HepG2 (cell line): Measurements from ENCODE around the gene ACADVL. TPM values are rescaled to one million over a fixed set of nuclear protein-coding genes. Genes with fewer than 3 reads are reported as not detected.

Experiments
- CBX2 ChIP-seq, 2 experiments: fragments of 200-600 bp in 1 of 2; sonication (generic); formaldehyde crosslinking in 1 of 2; IDR thresholded peaks; 2 replicates each; pipeline versions ENCODE4 v1.7.0 to v1.8.1; 2018 to 2022; ENCODE audit warnings: low read depth in 2 of 2, low read length in 1 of 2, mild to moderate bottlenecking in 1 of 2, missing genetic modification reagents in 1 of 2
- CCAR2 ChIP-seq: fragments of 200-400 bp; formaldehyde crosslinking; optimal IDR thresholded peaks from 2 replicates; pipeline ENCODE3; 2018; ENCODE audit warnings: low read depth, mild to moderate bottlenecking, low read length, moderate library complexity
- EZH2 ChIP-seq: conservative IDR thresholded peaks from 2 replicates; pipeline ENCODE4 v1.6.1; 2012; ENCODE audit warnings: mild to moderate bottlenecking, low read depth, low read length, moderate library complexity
- HNRNPUL1 ChIP-seq: fragments of 200-400 bp; formaldehyde crosslinking; IDR thresholded peaks from 2 replicates; pipeline ENCODE4 v1.6.1; 2017; ENCODE audit warnings: low read depth, mild to moderate bottlenecking, low read length, moderate library complexity
- JUNB ChIP-seq: sonication (generic); formaldehyde crosslinking; IDR thresholded peaks from 2 replicates; pipeline ENCODE4 v1.8.0; 2022; ENCODE audit warnings: missing genetic modification reagents, mild to moderate bottlenecking, borderline replicate concordance
- MATR3 ChIP-seq: sonication (generic); formaldehyde crosslinking; IDR thresholded peaks from 2 replicates; pipeline ENCODE4 v1.4.0; 2020; ENCODE audit warnings: missing genetic modification reagents
- MBD4 ChIP-seq: IDR thresholded peaks from 2 replicates; pipeline ENCODE4 v1.6.1; 2012; ENCODE audit warnings: low read length, inconsistent platforms, borderline replicate concordance
- NFE2L1 ChIP-seq: sonication (generic); formaldehyde crosslinking; IDR thresholded peaks from 2 replicates; pipeline ENCODE4 v1.4.0; 2020; ENCODE audit warnings: missing genetic modification reagents, mild to moderate bottlenecking, borderline replicate concordance
- SIN3B ChIP-seq: fragments of 150-350 bp; IDR thresholded peaks from 2 replicates; pipeline ENCODE4 v1.6.1; 2014; ENCODE audit warnings: low read length
- SP2 ChIP-seq: sonication (generic); formaldehyde crosslinking; IDR thresholded peaks from 2 replicates; pipeline ENCODE4 v1.5.1; 2020; ENCODE audit warnings: mild to moderate bottlenecking, missing genetic modification reagents
- SUZ12 ChIP-seq: fragments of 150-350 bp; IDR thresholded peaks from 2 replicates; pipeline ENCODE4 v1.6.1; 2014; ENCODE audit warnings: low read depth, low read length
- TEAD2 ChIP-seq: sonication (generic); formaldehyde crosslinking; IDR thresholded peaks from 2 replicates; pipeline ENCODE4 v1.9.0; 2021; ENCODE audit warnings: missing genetic modification reagents
- THAP8 ChIP-seq: sonication (generic); formaldehyde crosslinking; IDR thresholded peaks from 2 replicates; pipeline ENCODE4 v1.5.1; 2020; ENCODE audit warnings: missing genetic modification reagents, mild to moderate bottlenecking, borderline replicate concordance
- TP53 ChIP-seq: sonication (generic); formaldehyde crosslinking; conservative IDR thresholded peaks from 2 replicates; pipeline ENCODE4 v1.4.0; 2020; ENCODE audit warnings: missing genetic modification reagents
- TRIM24 ChIP-seq: sonication (generic); formaldehyde crosslinking; IDR thresholded peaks from 2 replicates; pipeline ENCODE4 v1.8.0; 2022; ENCODE audit warnings: mild to moderate bottlenecking, missing genetic modification reagents
- U2AF2 ChIP-seq: fragments of 200-400 bp; formaldehyde crosslinking; IDR thresholded peaks from 2 replicates; pipeline ENCODE4 v1.6.1; 2017; ENCODE audit warnings: low read depth, mild to moderate bottlenecking, low read length
- ZC3H13 ChIP-seq: sonication (generic); formaldehyde crosslinking; IDR thresholded peaks from 2 replicates; pipeline ENCODE4 v1.8.1; 2023; ENCODE audit warnings: mild to moderate bottlenecking, missing genetic modification reagents, moderate library complexity
- ZFP36L2 ChIP-seq: sonication (generic); formaldehyde crosslinking; IDR thresholded peaks from 2 replicates; pipeline ENCODE4 v1.4.0; 2020; ENCODE audit warnings: missing genetic modification reagents
- ZMAT5 ChIP-seq: sonication (generic); formaldehyde crosslinking; IDR thresholded peaks from 2 replicates; pipeline ENCODE4 v1.5.0; 2020; ENCODE audit warnings: mild to moderate bottlenecking, low read depth, missing genetic modification reagents, borderline replicate concordance
- ZNF124 ChIP-seq: sonication (generic); formaldehyde crosslinking; IDR thresholded peaks from 2 replicates; pipeline ENCODE4 v1.4.0; 2020; ENCODE audit warnings: missing genetic modification reagents
- ZNF225 ChIP-seq: sonication (generic); formaldehyde crosslinking; IDR thresholded peaks from 2 replicates; pipeline ENCODE4 v1.4.0; 2020; ENCODE audit warnings: mild to moderate bottlenecking, missing genetic modification reagents
- ZNF256 ChIP-seq: sonication (generic); formaldehyde crosslinking; conservative IDR thresholded peaks from 2 replicates; pipeline ENCODE4 v1.4.0; 2020; ENCODE audit warnings: missing genetic modification reagents
- ZNF264 ChIP-seq: sonication (generic); formaldehyde crosslinking; IDR thresholded peaks from 2 replicates; pipeline ENCODE4 v1.4.0; 2020; ENCODE audit warnings: missing genetic modification reagents
- ZNF276 ChIP-seq: sonication (generic); formaldehyde crosslinking; IDR thresholded peaks from 2 replicates; pipeline ENCODE4 v1.4.0; 2020; ENCODE audit warnings: mild to moderate bottlenecking, low read depth, missing genetic modification reagents
- ZNF292 ChIP-seq: sonication (generic); formaldehyde crosslinking; IDR thresholded peaks from 2 replicates; pipeline ENCODE4 v1.8.1; 2022; ENCODE audit warnings: mild to moderate bottlenecking, low read depth, missing genetic modification reagents, borderline replicate concordance
- ZNF749 ChIP-seq: sonication (generic); formaldehyde crosslinking; IDR thresholded peaks from 2 replicates; pipeline ENCODE4 v1.8.0; 2022; ENCODE audit warnings: mild to moderate bottlenecking, missing genetic modification reagents, moderate library complexity, borderline replicate concordance
- ZNF776 ChIP-seq: sonication (generic); formaldehyde crosslinking; IDR thresholded peaks from 2 replicates; pipeline ENCODE4 v1.4.0; 2020; ENCODE audit warnings: mild to moderate bottlenecking, missing genetic modification reagents
- ZNF782 ChIP-seq: sonication (generic); formaldehyde crosslinking; IDR thresholded peaks from 2 replicates; pipeline ENCODE4 v1.4.0; 2020; ENCODE audit warnings: missing genetic modification reagents, mild to moderate bottlenecking, borderline replicate concordance
- ZSCAN22 ChIP-seq: sonication (generic); formaldehyde crosslinking; IDR thresholded peaks from 2 replicates; pipeline ENCODE4 v1.4.0; 2020; ENCODE audit warnings: mild to moderate bottlenecking, missing genetic modification reagents
- polyA plus RNA-seq, 8 experiments: library from polyadenylated mRNA; depleted of rRNA in 3 of 8; stranded (reverse) in 7 of 8; unstranded in 1 of 8; fragments of >200 nt; fragmentation: Illumina TruSeq in 4 of 8; extraction: Trizol in 4 of 8; gene quantifications; 2 replicates each; pipeline versions ENCODE4 v1.2.1 to v1.2.3, GENCODE V29; 2011 to 2016; ENCODE audit warnings: low read depth in 4 of 8, missing spikeins in 1 of 8, mixed read lengths in 1 of 8; ENCODE audit not compliant: insufficient read depth in 1 of 8
- total RNA-seq, 5 experiments: library from RNA; depleted of rRNA; stranded (reverse); fragments of >200 nt; fragmentation: Illumina TruSeq; extraction: Trizol; gene quantifications; 2 replicates each; pipeline ENCODE4 v1.2.3, GENCODE V29; 2016; ENCODE audit warnings: low read depth in 1 of 5
- TF ChIP-seq, protein P1 (sequence below): sonication (generic); formaldehyde crosslinking; IDR thresholded peaks from 2 replicates; pipeline ENCODE4 v1.8.1; 2023; ENCODE audit warnings: mild to moderate bottlenecking, missing genetic modification reagents

The ACADVL gene
- total and polyA plus RNA-seq, 2 of the 13 experiments (the other 11 are each of a cell fraction or from before 2014, with no cell fraction given): 219 to 412 TPM

DNA sequence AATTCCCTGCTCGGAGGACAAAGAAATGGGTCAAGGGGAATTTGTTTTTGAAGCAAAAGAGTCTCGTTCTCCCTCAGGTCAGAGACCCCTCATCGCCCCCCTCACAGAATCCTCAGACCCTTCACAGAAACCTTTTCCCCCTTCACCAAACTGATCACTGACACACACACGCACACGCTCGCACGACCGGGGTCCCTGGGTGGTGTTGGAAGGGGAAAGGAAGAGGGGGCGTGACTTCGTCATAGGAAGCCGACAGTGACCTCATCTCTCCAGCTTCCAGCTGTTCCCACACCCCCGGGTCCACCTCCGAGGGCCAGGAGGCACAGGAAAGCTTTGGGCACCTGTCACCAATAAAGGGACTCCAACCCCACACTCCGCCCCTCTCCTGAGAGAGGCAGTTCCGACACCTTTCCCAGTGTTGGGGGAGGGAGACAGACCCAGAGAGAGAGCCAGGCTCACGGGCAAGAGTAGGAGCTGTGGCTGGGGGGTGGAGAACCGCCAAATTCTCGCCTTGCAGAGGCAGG is 41.7 kb upstream of the ACADVL start (continued):
- TF ChIP-seq ZMAT5 (CRISPR knock-in tag) (no peak), TEAD2 (no peak), MBD4 (no peak), ZSCAN22 (CRISPR knock-in tag) (no peak), ZC3H13 (CRISPR knock-in tag) (peak; percentile 83; the same call in 1 of the 2 replicates), MATR3 (no peak), HNRNPUL1 (no peak), EZH2 (no peak), ZNF749 (CRISPR knock-in tag) (no peak), ZNF225 (CRISPR knock-in tag) (no peak), SP2 (CRISPR knock-in tag) (no peak), ZNF776 (CRISPR knock-in tag) (no peak), ZNF782 (CRISPR knock-in tag) (no peak), U2AF2 (no peak), CBX2 (IDR thresholded peaks at IDR 0.05; ENCODE audit: low read depth, low read length) (no peak), CBX2 (CRISPR knock-in tag; IDR thresholded peaks at IDR 0.05; ENCODE audit: low read depth) (no peak), TP53 (CRISPR knock-in tag) (no peak), ZNF264 (no peak), NFE2L1 (CRISPR knock-in tag) (no peak), JUNB (no peak), ZFP36L2 (CRISPR knock-in tag) (no peak), ZNF124 (CRISPR knock-in tag) (no peak), CCAR2 (no peak), THAP8 (no peak), TRIM24 (no peak), ZNF256 (CRISPR knock-in tag) (no peak), ZNF292 (CRISPR knock-in tag) (no peak), ZNF276 (CRISPR knock-in tag) (no peak), SIN3B (no peak), SUZ12 (no peak)
- TF ChIP-seq, protein P1, sequence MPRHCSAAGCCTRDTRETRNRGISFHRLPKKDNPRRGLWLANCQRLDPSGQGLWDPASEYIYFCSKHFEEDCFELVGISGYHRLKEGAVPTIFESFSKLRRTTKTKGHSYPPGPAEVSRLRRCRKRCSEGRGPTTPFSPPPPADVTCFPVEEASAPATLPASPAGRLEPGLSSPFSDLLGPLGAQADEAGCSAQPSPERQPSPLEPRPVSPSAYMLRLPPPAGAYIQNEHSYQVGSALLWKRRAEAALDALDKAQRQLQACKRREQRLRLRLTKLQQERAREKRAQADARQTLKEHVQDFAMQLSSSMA (CRISPR knock-in tag): no peak
